ENCODE results near the gene CRX.

- TF ChIP-seq CTCF (IDR thresholded peaks at IDR 0.05) (no peak), POLR2A (IDR thresholded peaks at IDR 0.05) (no peak)
Observed at GRCh38 chr19:47798904-47799266, 22.9 kb upstream of the CRX start.
